ENCODE data around the gene CDK5RAP1. TPM values are rescaled to one million over a fixed set of nuclear protein-coding genes. Genes with fewer than 3 reads are reported as not detected.

The CDK5RAP1 gene
- total and polyA plus RNA-seq, 2 of the 8 experiments (the other 6 are each of a cell fraction or from before 2014, with no cell fraction given) = 37.8 to 46.6 TPM

DNA sequence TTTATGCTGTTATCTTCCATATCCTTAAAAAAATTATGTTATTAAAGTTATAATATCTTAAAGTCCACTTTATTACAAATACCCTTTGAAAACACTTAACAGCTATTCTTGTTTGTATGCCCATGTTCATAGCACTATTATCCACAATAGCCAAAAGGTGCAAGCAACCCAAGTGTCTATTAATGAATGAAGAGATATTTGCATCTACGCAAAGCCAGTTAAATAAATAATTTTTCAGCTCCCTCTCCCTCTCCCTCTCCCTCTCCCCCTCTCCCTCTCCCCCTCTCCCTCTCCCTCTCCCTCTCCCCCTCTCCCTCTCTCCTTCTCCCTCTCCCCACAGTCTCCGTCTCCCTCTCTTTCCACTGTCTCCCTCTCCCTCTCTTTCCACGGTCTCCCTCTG is 13.1 kb downstream of the CDK5RAP1 start:
- H3K79me1 ChIP-seq (ENCODE audit: low read depth, low read length) = no peaks in the 10 kb centered on the region
- H2BK20ac ChIP-seq (ENCODE audit: low read length) = no peak overlapping the region
- TF ChIP-seq CBX5 (IDR thresholded peaks at IDR 0.05; ENCODE audit: low read depth, low read length) = no peak
- no peaks in the 10 kb centered on the region for H3K4me1 ChIP-seq (replicated peaks in 1 of 4; ENCODE audit: control insufficient read depth in 3 of 4, insufficient read depth in 4 of 4, low read length in 3 of 4)
- H3K56ac ChIP-seq (replicated peaks; ENCODE audit: insufficient read length, low read depth, low read length) = no peak overlapping the region
- H2AK5ac ChIP-seq (ENCODE audit: low read depth, low read length) = no peak overlapping the region
- WGBS, 2 experiments (ENCODE audit: extremely low coverage in 1 of 2, insufficient coverage in 1 of 2, insufficient read length in 1 of 2, insufficient replicate concordance in 2 of 2, low coverage in 1 of 2, low lambda C conversion rate in 2 of 2, missing lambda C conversion rate in 1 of 2) = 77% methylated on average over 2 of the region's 3 CpGs; no CpG with 5 or more reads in 1 of the 2 experiments
- no peaks in the 10 kb centered on the region for H3K79me2 ChIP-seq (ENCODE audit: control insufficient read depth in 1 of 2, insufficient read depth in 2 of 2, low read length in 2 of 2)
- DNase-seq (ENCODE audit: low read depth in 1 of 2, low spot score in 2 of 2) (no peak), FAIRE-seq (no peak)
- no peak overlapping the region for H3K18ac ChIP-seq (ENCODE audit: extremely low read depth, low read length)
- H3K9me3 ChIP-seq (ENCODE audit: insufficient read depth in 2 of 2, low read depth in 1 of 2, low read length in 1 of 2) = no peaks in the 10 kb centered on the region
- H2AFZ ChIP-seq (ENCODE audit: low read length) = no peak overlapping the region
- H3K4me2 ChIP-seq (ENCODE audit: insufficient read depth in 1 of 2, low read depth in 2 of 2, low read length in 2 of 2) = no peak overlapping the region
- peaks cover 10 to 50% (median 39%) of the 10 kb centered on the region in 4 experiments for H3K36me3 ChIP-seq (ENCODE audit: control insufficient read depth in 2 of 4, insufficient read depth in 4 of 4, low read length in 3 of 4)
- no peak overlapping the region for H2BK5ac ChIP-seq (ENCODE audit: low read depth, low read length)
- no peaks in the 10 kb centered on the region for H4K20me1 ChIP-seq (replicated peaks in 1 of 2; ENCODE audit: control insufficient read depth in 1 of 2, insufficient read depth in 2 of 2, low read length in 2 of 2)
- H4K91ac ChIP-seq (replicated peaks; ENCODE audit: insufficient read length, low read length) = no peak overlapping the region
- H3K14ac ChIP-seq (ENCODE audit: insufficient read length) = no peak overlapping the region
- H3K23me2 ChIP-seq (ENCODE audit: low read depth, low read length) = no peaks in the 10 kb centered on the region
- no peak overlapping the region for H3K4me3 ChIP-seq (ENCODE audit: extremely low read depth in 1 of 4, insufficient read depth in 2 of 4, low read depth in 3 of 4, low read length in 4 of 4)
- H2BK15ac ChIP-seq (ENCODE audit: low read length) = no peak overlapping the region
- CTCF ChIA-PET (ENCODE audit: partially characterized antibody) = no interaction called here
- H3K27ac ChIP-seq (ENCODE audit: low read depth, low read length) = no peak overlapping the region
- no peak overlapping the region for H3K4ac ChIP-seq (replicated peaks; ENCODE audit: insufficient read length, low read depth, low read length)
- no peak overlapping the region for H3K23ac ChIP-seq (ENCODE audit: insufficient read length)
- H3K9ac ChIP-seq (replicated peaks in 1 of 4; ENCODE audit: extremely low read depth in 1 of 4, low read depth in 3 of 4, low read length in 3 of 4) = no peak overlapping the region
- no peak overlapping the region for H4K5ac ChIP-seq (ENCODE audit: insufficient read length, low read depth, low read length)
- no peak overlapping the region for H2BK12ac ChIP-seq (ENCODE audit: low read depth, low read length)
- H3K27me3 ChIP-seq (replicated peaks in 1 of 4; ENCODE audit: control insufficient read depth in 3 of 4, extremely low read depth in 1 of 4, insufficient read depth in 3 of 4, low read length in 3 of 4) = no peaks in the 10 kb centered on the region
- no peak overlapping the region; the same call in 1 of the 2 replicates for H4K8ac ChIP-seq (ENCODE audit: extremely low read depth, insufficient read depth, low read length)
- POLR2A ChIA-PET (ENCODE audit: partially characterized antibody) = no interaction called here
- H2BK120ac ChIP-seq (replicated peaks; ENCODE audit: low read depth, low read length) = no peak overlapping the region

Measured in H1 (cell line).